OCI-M1 (cell line): ENCODE results near the gene KCNMA1.

Source experiments
- DNase-seq: peaks from one replicate; lab custom pipeline; 2025; lab: John Stamatoyannopoulos, UW

Gene KCNMA1

GRCh38 chr10:77152256-77152655 is 485.4 kb downstream of the KCNMA1 start:
- no peak for DNase-seq

- DNase-seq = no peak
Measured at GRCh38 chr10:77151408-77151807, 486.2 kb downstream of the KCNMA1 start.

GRCh38 chr10:77149706-77150105 is 487.9 kb downstream of the KCNMA1 start:
- no peak for DNase-seq

GRCh38 chr10:77149001-77149400 is 488.6 kb downstream of the KCNMA1 start:
- no peak for DNase-seq

- no peak for DNase-seq
Measured at GRCh38 chr10:77147871-77148270, 489.7 kb downstream of the KCNMA1 start.

GRCh38 chr10:77146712-77147336 is 490.8 kb downstream of the KCNMA1 start:
- no peak for DNase-seq

- no peak for DNase-seq
Measured at GRCh38 chr10:77144656-77145055, 493.0 kb downstream of the KCNMA1 start.

GRCh38 chr10:77139252-77140160 is 498.1 kb downstream of the KCNMA1 start:
- no peak for DNase-seq

GRCh38 chr10:77138541-77138940 is 499.1 kb downstream of the KCNMA1 start:
- DNase-seq = no peak

GRCh38 chr10:77135555-77135954 is 502.1 kb downstream of the KCNMA1 start:
- no peak for DNase-seq

- no peak for DNase-seq
Measured at GRCh38 chr10:77131214-77131613, 506.4 kb downstream of the KCNMA1 start.

GRCh38 chr10:77127243-77127642 is 510.4 kb downstream of the KCNMA1 start:
- DNase-seq = no peak

GRCh38 chr10:77125231-77125630 is 512.4 kb downstream of the KCNMA1 start:
- no peak for DNase-seq

GRCh38 chr10:77123330-77123729 is 514.3 kb downstream of the KCNMA1 start:
- DNase-seq = no peak

- DNase-seq = no peak
Measured at GRCh38 chr10:77121829-77122228, 515.8 kb downstream of the KCNMA1 start.

- no peak for DNase-seq
Measured at GRCh38 chr10:77120666-77121376, 516.8 kb downstream of the KCNMA1 start.

- DNase-seq = no peak
Measured at GRCh38 chr10:77120012-77120411, 517.6 kb downstream of the KCNMA1 start.

- DNase-seq = no peak
Measured at GRCh38 chr10:77118603-77119282, 518.9 kb downstream of the KCNMA1 start.

GRCh38 chr10:77117501-77117900 is 520.1 kb downstream of the KCNMA1 start:
- DNase-seq = no peak

- DNase-seq = no peak
Measured at GRCh38 chr10:77116904-77117303, 520.7 kb downstream of the KCNMA1 start.

GRCh38 chr10:77114181-77114821 is 523.3 kb downstream of the KCNMA1 start:
- no peak for DNase-seq
